H9 (cell line): ENCODE results near the gene NEDD9. TPM values are rescaled to one million over a fixed set of nuclear protein-coding genes. Genes with fewer than 3 reads are reported as not detected.

Source experiments
- DNase-seq: peaks from one replicate; pipeline ENCODE4 v3.0.0-alpha.2; 2017
- H2AFZ ChIP-seq: one replicate; pipeline ENCODE4 v1.6.1; 2013; ENCODE audit warnings: mild to moderate bottlenecking, low read length, control low read depth, moderate library complexity
- H2AK5ac ChIP-seq: 2 replicates; pipeline ENCODE4 v1.6.1; 2013; ENCODE audit warnings: low read length, control low read depth, mixed read lengths; ENCODE audit not compliant: insufficient read length
- H2BK120ac ChIP-seq: one replicate; pipeline ENCODE4 v1.6.1; 2013; ENCODE audit warnings: low read depth, mild to moderate bottlenecking, low read length, control low read depth, inconsistent platforms; ENCODE audit not compliant: poor library complexity, severe bottlenecking
- H2BK12ac ChIP-seq: 2 replicates; pipeline ENCODE4 v1.6.1; 2013; ENCODE audit warnings: low read length, control low read depth, mixed read lengths, low read depth; ENCODE audit not compliant: insufficient read length
- H2BK15ac ChIP-seq: 2 replicates; pipeline ENCODE4 v1.6.1; 2013; ENCODE audit warnings: low read depth, low read length, control low read depth
- H2BK20ac ChIP-seq: one replicate; pipeline ENCODE4 v1.6.1; 2013; ENCODE audit warnings: low read depth, mild to moderate bottlenecking, low read length, control low read depth, inconsistent platforms; ENCODE audit not compliant: poor library complexity, severe bottlenecking
- H2BK5ac ChIP-seq: 2 replicates; pipeline ENCODE4 v1.6.1; 2013; ENCODE audit warnings: low read length, control low read depth, mixed read lengths; ENCODE audit not compliant: insufficient read length
- H3K14ac ChIP-seq: 2 replicates; pipeline ENCODE4 v1.6.1; 2013; ENCODE audit warnings: low read length, control low read depth; ENCODE audit not compliant: insufficient read depth
- H3K18ac ChIP-seq: 2 replicates; pipeline ENCODE4 v1.6.1; 2013; ENCODE audit warnings: low read depth, mild to moderate bottlenecking, mixed read lengths, low read length, control low read depth; ENCODE audit not compliant: insufficient read length
- H3K23ac ChIP-seq: 2 replicates; pipeline ENCODE4 v1.6.1; 2013; ENCODE audit warnings: low read length, control low read depth, mixed read lengths, low read depth; ENCODE audit not compliant: insufficient read length
- H3K23me2 ChIP-seq: 2 replicates; pipeline ENCODE4 v1.6.1; 2013; ENCODE audit warnings: low read depth, mild to moderate bottlenecking, mixed read lengths, low read length, control low read depth; ENCODE audit not compliant: insufficient read length, poor library complexity, severe bottlenecking
- H3K27ac ChIP-seq: 2 replicates; pipeline ENCODE4 v1.5.1; 2013; ENCODE audit warnings: low read length, control low read depth, mixed read lengths, low read depth; ENCODE audit not compliant: insufficient read length
- H3K27me3 ChIP-seq: 2 replicates; pipeline ENCODE4 v1.6.1; 2013; ENCODE audit warnings: low read length, control low read depth, inconsistent platforms; ENCODE audit not compliant: insufficient read depth
- H3K4ac ChIP-seq: 2 replicates; pipeline ENCODE4 v1.6.1; 2013; ENCODE audit warnings: low read depth, mild to moderate bottlenecking, control low read depth, inconsistent platforms, low read length, moderate library complexity
- H3K4me1 ChIP-seq: 2 replicates; pipeline ENCODE4 v1.6.1; 2013; ENCODE audit warnings: low read length, control low read depth, inconsistent platforms; ENCODE audit not compliant: insufficient read depth
- H3K4me2 ChIP-seq: 2 replicates; pipeline ENCODE4 v1.6.1; 2013; ENCODE audit warnings: low read length, control low read depth, mixed read lengths; ENCODE audit not compliant: insufficient read length, insufficient read depth
- H3K56ac ChIP-seq: 2 replicates; pipeline ENCODE4 v1.6.1; 2013; ENCODE audit warnings: low read depth, mild to moderate bottlenecking, mixed read lengths, low read length, control low read depth; ENCODE audit not compliant: insufficient read length
- H3K79me1 ChIP-seq: 2 replicates; pipeline ENCODE4 v1.6.1; 2013; ENCODE audit warnings: low read depth, mild to moderate bottlenecking, moderate library complexity, low read length, control low read depth, inconsistent platforms; ENCODE audit not compliant: insufficient read depth, poor library complexity, severe bottlenecking
- H3K79me2 ChIP-seq: 2 replicates; pipeline ENCODE4 v1.6.1; 2013; ENCODE audit warnings: low read length, control low read depth, inconsistent platforms; ENCODE audit not compliant: insufficient read depth
- H3K9ac ChIP-seq: 2 replicates; pipeline ENCODE4 v1.6.1; 2013; ENCODE audit warnings: low read length, control low read depth, mixed read lengths; ENCODE audit not compliant: insufficient read length; ENCODE audit errors: extremely low read depth
- H3K9me3 ChIP-seq: one replicate; pipeline ENCODE4 v1.6.1; 2013; ENCODE audit warnings: low read depth, low read length, inconsistent platforms; ENCODE audit not compliant: control insufficient read depth
- H3T11ph ChIP-seq: one replicate; pipeline ENCODE4 v1.6.1; 2013; ENCODE audit warnings: mild to moderate bottlenecking, low read length, control low read depth, inconsistent platforms
- H4K20me1 ChIP-seq: one replicate; pipeline ENCODE4 v1.6.1; 2013; ENCODE audit not compliant: control insufficient read depth, insufficient read length, insufficient read depth
- H4K5ac ChIP-seq: 2 replicates; pipeline ENCODE4 v1.6.1; 2013; ENCODE audit warnings: low read depth, mild to moderate bottlenecking, mixed read lengths, low read length, control low read depth; ENCODE audit not compliant: insufficient read length
- H4K8ac ChIP-seq: replicated peaks from 2 replicates; pipeline ENCODE4 v1.6.1; 2013; ENCODE audit warnings: low read length, control low read depth, mixed read lengths, low read depth; ENCODE audit not compliant: insufficient read length
- H4K91ac ChIP-seq: 2 replicates; pipeline ENCODE4 v1.6.1; 2013; ENCODE audit warnings: low read depth, mild to moderate bottlenecking, moderate library complexity, mixed read lengths, low read length, control low read depth; ENCODE audit not compliant: insufficient read length
- H3K27ac Mint-ChIP-seq, 3 experiments: 2 replicates in 2 of 3; 3 replicates in 1 of 3; pipeline ENCODE4 v1.8.0; 2020 to 2021; ENCODE audit warnings: mixed read lengths in 3 of 3, mild to moderate bottlenecking in 1 of 3, moderate library complexity in 1 of 3
- H3K27me3 Mint-ChIP-seq: 2 replicates; pipeline ENCODE4 v1.8.0; 2021; ENCODE audit warnings: low read depth, mild to moderate bottlenecking, moderate library complexity, mixed read lengths
- H3K36me3 Mint-ChIP-seq, 3 experiments: 2 replicates in 2 of 3; 3 replicates in 1 of 3; pipeline ENCODE4 v1.8.0; 2020 to 2021; ENCODE audit warnings: low read depth in 3 of 3, mixed read lengths in 3 of 3; ENCODE audit not compliant: insufficient read depth in 1 of 3
- H3K4me1 Mint-ChIP-seq, 2 experiments: 2 replicates each; pipeline ENCODE4 v1.8.0; 2020; ENCODE audit warnings: mixed read lengths in 2 of 2
- H3K4me3 Mint-ChIP-seq, 2 experiments: 2 replicates in 1 of 2; 3 replicates in 1 of 2; pipeline ENCODE4 v1.8.0; 2020 to 2021; ENCODE audit warnings: mild to moderate bottlenecking in 2 of 2, mixed read lengths in 2 of 2, moderate library complexity in 1 of 2
- H3K9me3 Mint-ChIP-seq, 2 experiments: 2 replicates in 1 of 2; 3 replicates in 1 of 2; pipeline ENCODE4 v1.8.0; 2020; ENCODE audit warnings: mild to moderate bottlenecking in 2 of 2, mixed read lengths in 2 of 2, moderate library complexity in 1 of 2
- WGBS: extraction: QIAGEN DNeasy Blood & Tissue Kit; methylation state at CpG from one replicate; pipeline ENCODE4 v1.1.7; 2013; ENCODE audit warnings: missing lambda C conversion rate, low lambda C conversion rate, mixed read lengths; ENCODE audit not compliant: insufficient read length; ENCODE audit errors: extremely low coverage; 5-methylcytosine and 5-hydroxymethylcytosine counted together
- total RNA-seq: library from RNA; stranded (reverse); gene quantifications from 2 replicates; pipeline ENCODE4 v1.2.1, GENCODE V29; 2021
- TF ChIP-seq, protein P1 (sequence below): fragments of 200-600 bp; sonication (generic); conservative IDR thresholded peaks from 3 replicates; pipeline ENCODE4 v1.8.0; 2021; ENCODE audit warnings: antibody characterized with exemption, mild to moderate bottlenecking

Gene NEDD9
- total RNA-seq, 1 experiment from 2014 or later, result 5.5 TPM

DNA sequence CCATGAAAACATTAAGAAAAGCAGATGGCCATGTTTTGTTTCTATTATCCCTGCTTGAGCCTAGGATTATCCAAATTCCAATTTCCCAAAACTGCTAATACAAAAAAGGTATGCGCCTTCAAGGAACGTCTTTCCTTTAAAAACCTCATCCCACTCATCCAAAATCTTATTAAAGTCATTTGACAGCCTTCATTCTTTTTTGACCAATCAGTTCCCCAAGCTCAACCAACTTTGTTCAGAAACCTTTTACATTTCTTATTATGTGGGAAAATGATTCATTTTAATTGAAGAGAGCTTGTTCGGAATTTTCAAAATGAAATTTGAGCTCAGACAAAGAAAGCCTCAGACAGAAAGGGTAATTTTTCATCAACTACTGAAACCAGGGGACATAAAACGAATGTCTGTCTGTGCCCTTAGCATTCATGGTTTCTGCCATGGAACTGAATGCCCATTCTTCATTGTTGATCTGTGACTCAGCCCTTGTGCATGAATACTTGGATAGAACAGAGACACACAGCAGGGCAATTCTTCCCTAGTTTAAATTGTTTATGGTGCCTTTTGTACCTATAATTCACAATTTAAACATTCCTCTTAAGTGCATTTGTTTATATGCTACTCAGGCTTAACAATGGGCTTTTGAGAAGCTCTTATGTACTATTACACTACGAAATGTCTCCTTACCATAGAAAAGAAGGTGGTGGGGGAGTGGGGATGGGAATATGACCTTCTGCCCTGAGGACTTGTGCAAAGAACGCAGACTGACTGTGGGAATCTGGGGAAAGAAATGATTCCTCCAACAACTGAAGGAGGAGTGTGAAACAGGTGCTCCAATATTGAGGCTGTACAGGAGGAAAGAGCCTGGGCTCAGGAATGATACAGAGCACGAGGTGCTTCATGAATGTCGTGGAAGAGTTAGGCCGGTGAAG, 71.2 kb downstream of the NEDD9 start:
- no peaks in the 10 kb centered on the region for H3K23me2 ChIP-seq
- H3K4me2 ChIP-seq, result no peak overlapping the region
- no peaks in the 10 kb centered on the region for H3K79me1 ChIP-seq
- Mint-ChIP-seq H3K36me3 (no peaks in the 10 kb centered on the region), H3K4me3 (no peak overlapping the region), H3K9me3 (no peaks in the 10 kb centered on the region), H3K27ac (no peak overlapping the region; a peak in 1 of 7 replicates), H3K4me1 (peaks cover 16 to 17% of the 10 kb centered on the region in 2 experiments), H3K27me3 (no peaks in the 10 kb centered on the region)
- no CpG with 5 or more reads among the region's 9 CpGs for WGBS
- no peak overlapping the region for H3K23ac ChIP-seq
- TF ChIP-seq, protein P1, sequence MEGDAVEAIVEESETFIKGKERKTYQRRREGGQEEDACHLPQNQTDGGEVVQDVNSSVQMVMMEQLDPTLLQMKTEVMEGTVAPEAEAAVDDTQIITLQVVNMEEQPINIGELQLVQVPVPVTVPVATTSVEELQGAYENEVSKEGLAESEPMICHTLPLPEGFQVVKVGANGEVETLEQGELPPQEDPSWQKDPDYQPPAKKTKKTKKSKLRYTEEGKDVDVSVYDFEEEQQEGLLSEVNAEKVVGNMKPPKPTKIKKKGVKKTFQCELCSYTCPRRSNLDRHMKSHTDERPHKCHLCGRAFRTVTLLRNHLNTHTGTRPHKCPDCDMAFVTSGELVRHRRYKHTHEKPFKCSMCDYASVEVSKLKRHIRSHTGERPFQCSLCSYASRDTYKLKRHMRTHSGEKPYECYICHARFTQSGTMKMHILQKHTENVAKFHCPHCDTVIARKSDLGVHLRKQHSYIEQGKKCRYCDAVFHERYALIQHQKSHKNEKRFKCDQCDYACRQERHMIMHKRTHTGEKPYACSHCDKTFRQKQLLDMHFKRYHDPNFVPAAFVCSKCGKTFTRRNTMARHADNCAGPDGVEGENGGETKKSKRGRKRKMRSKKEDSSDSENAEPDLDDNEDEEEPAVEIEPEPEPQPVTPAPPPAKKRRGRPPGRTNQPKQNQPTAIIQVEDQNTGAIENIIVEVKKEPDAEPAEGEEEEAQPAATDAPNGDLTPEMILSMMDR, result no peak
- H4K5ac ChIP-seq, result no peak overlapping the region
- no peaks in the 10 kb centered on the region for H3K27me3 ChIP-seq
- H3K27ac ChIP-seq, result no peak overlapping the region
- DNase-seq, result no peak
- no peak overlapping the region for H2BK20ac ChIP-seq
- H3K4me1 ChIP-seq, result peaks cover 4% of the 10 kb centered on the region; the same call in 1 of the 2 replicates
- no peak overlapping the region for H2AK5ac ChIP-seq
- no peak overlapping the region for H4K91ac ChIP-seq
- H2BK12ac ChIP-seq, result no peak overlapping the region
- no peak overlapping the region for H2BK5ac ChIP-seq
- H2AFZ ChIP-seq, result no peak overlapping the region
- H2BK120ac ChIP-seq, result no peak overlapping the region
- H3K56ac ChIP-seq, result no peak overlapping the region
- no peaks in the 10 kb centered on the region for H4K20me1 ChIP-seq
- H3K14ac ChIP-seq, result no peak overlapping the region
- no peak overlapping the region for H4K8ac ChIP-seq
- no peak overlapping the region for H3K9ac ChIP-seq
- no peak overlapping the region for H3T11ph ChIP-seq
- no peak overlapping the region for H3K4ac ChIP-seq
- no peaks in the 10 kb centered on the region for H3K79me2 ChIP-seq
- no peaks in the 10 kb centered on the region for H3K9me3 ChIP-seq
- H3K18ac ChIP-seq, result no peak overlapping the region
- H2BK15ac ChIP-seq, result no peak overlapping the region
